Ectodermal cell (in vitro differentiated cells): ENCODE data around the gene AKR1B1.

Source experiments
- H3K27ac ChIP-seq: 2 replicates; pipeline ENCODE4 v1.7.0; 2013; ENCODE audit warnings: mild to moderate bottlenecking, low read depth, low read length; ENCODE audit not compliant: insufficient read depth, poor library complexity, severe bottlenecking
- H3K27me3 ChIP-seq: 2 replicates; pipeline ENCODE4 v1.7.0; 2013; ENCODE audit warnings: mild to moderate bottlenecking, low read length; ENCODE audit not compliant: insufficient read depth, control insufficient read depth, poor library complexity, severe bottlenecking
- H3K36me3 ChIP-seq: one replicate; pipeline ENCODE4 v1.7.0; 2013; ENCODE audit warnings: low read length; ENCODE audit not compliant: control insufficient read depth, insufficient read depth
- H3K4me1 ChIP-seq: one replicate; pipeline ENCODE4 v1.7.0; 2013; ENCODE audit warnings: low read length; ENCODE audit not compliant: control insufficient read depth, insufficient read depth
- H3K4me3 ChIP-seq: 2 replicates; pipeline ENCODE4 v1.7.0; 2013; ENCODE audit warnings: low read depth, low read length, control low read depth; ENCODE audit not compliant: insufficient read depth
- H3K9me3 ChIP-seq: 2 replicates; pipeline ENCODE4 v1.7.0; 2013; ENCODE audit warnings: mild to moderate bottlenecking, low read length, moderate library complexity; ENCODE audit not compliant: control insufficient read depth
- WGBS, 2 experiments: methylation state at CpG; one replicate each; pipeline ENCODE4 v1.1.7; 2013; ENCODE audit warnings: missing lambda C conversion rate in 2 of 2; 5-methylcytosine and 5-hydroxymethylcytosine counted together

The AKR1B1 gene

GRCh38 chr7:134457210-134457609 lies 1.7 kb downstream of the AKR1B1 start:
- Histone ChIP-seq H3K4me1 (peaks cover 7% of the 10 kb centered on the region), H3K27me3 (peaks cover 8% of the 10 kb centered on the region), H3K9me3 (no peaks in the 10 kb centered on the region), H3K4me3 (no peak overlapping the region), H3K27ac (no peak overlapping the region), H3K36me3 (no peaks in the 10 kb centered on the region)
- WGBS, 2 experiments, result 98 to 100% methylated on average over 2 of the region's 2 CpGs

DNA sequence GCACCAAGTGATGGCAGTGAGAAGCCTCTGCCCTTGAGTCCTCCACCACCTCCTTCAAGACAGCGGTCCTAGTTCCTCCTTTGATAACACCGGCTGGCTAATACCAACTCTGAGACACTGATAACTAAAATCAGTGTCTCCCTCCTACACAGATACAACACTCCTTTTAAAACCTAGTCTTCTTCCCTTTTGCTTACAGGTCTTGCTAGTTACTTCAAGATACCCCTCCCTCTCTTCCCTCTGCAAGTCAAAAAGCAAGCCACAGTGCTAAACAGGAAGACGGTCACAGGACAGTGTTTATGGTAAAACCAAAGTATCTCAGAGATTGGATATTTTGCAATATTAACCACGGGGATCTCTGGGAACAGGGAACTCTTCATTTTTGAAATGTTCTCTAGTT lies 4.6 kb downstream of the AKR1B1 start:
- Histone ChIP-seq H3K36me3 (peaks cover 6% of the 10 kb centered on the region), H3K4me3 (no peak overlapping the region), H3K9me3 (no peaks in the 10 kb centered on the region), H3K4me1 (peaks cover 7% of the 10 kb centered on the region), H3K27me3 (no peaks in the 10 kb centered on the region), H3K27ac (no peak overlapping the region)
- 95 to 97% methylated on average over 4 of the region's 4 CpGs for WGBS, 2 experiments

GRCh38 chr7:134453518-134453917 lies 5.4 kb downstream of the AKR1B1 start:
- Histone ChIP-seq H3K4me3 (no peak overlapping the region), H3K36me3 (peaks cover 6% of the 10 kb centered on the region)

DNA sequence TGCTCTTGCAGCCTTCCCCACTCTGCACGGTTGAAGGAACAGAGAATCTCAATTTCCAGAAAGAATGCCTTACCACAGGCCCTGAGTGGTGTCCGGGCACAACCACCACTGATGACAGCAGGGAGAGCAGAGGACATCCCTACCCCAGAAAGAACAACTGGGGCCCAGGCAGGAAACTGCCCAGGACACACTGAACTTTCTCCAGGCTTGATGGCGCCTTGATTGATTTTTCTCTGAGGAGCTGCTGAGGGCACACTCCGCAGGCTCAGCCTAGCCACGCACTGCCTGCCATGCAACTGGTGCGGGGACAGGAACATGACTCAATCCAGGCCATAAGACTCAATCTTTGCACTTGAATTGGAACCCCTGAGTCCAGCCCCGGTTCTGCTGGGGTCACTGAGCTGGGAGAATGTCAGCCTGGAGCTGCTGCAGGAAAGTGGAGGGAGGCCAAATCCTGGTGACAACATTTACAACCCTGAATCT lies 5.9 kb downstream of the AKR1B1 start:
- H3K27me3 ChIP-seq, result no peaks in the 10 kb centered on the region
- H3K27ac ChIP-seq, result no peak overlapping the region
- WGBS, 2 experiments, result 92 to 93% methylated on average over 7 of the region's 7 CpGs
- H3K9me3 ChIP-seq, result no peaks in the 10 kb centered on the region
- H3K36me3 ChIP-seq, result peaks cover 6% of the 10 kb centered on the region
- H3K4me3 ChIP-seq, result no peak overlapping the region
- H3K4me1 ChIP-seq, result peaks cover 7% of the 10 kb centered on the region

More at GRCh38 chr7:134453518-134453917, 5.4 kb downstream of the AKR1B1 start:
- Histone ChIP-seq H3K4me1 (peaks cover 7% of the 10 kb centered on the region), H3K9me3 (no peaks in the 10 kb centered on the region), H3K27ac (no peak overlapping the region), H3K27me3 (no peaks in the 10 kb centered on the region)
- WGBS, 2 experiments, result 95 to 97% methylated on average over 5 of the region's 5 CpGs

GRCh38 chr7:134452419-134452838 lies 6.5 kb downstream of the AKR1B1 start:
- Histone ChIP-seq H3K36me3 (peaks cover 12% of the 10 kb centered on the region), H3K4me1 (peaks cover 7% of the 10 kb centered on the region), H3K27ac (no peak overlapping the region), H3K27me3 (no peaks in the 10 kb centered on the region), H3K4me3 (no peak overlapping the region), H3K9me3 (no peaks in the 10 kb centered on the region)
- 87 to 92% methylated on average over 5 of the region's 5 CpGs for WGBS, 2 experiments

DNA sequence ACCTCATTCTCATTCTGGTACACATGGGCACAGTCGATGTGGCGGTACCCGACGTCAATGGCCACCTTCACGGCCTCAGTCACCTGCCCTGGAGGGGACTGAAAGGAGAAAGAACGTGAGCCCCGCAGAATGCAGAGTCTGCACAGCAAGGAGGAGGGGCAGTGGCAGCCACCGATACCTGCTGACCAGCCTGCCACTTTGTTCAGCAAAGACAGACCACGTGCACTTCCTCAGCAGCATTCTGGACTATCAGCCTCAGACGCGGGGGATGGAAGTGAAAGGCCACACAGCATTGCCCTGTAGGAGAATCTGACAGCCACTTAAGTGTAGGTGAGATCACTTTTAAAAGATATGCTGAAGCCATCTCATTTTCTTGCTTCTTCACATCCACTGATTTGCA lies 7.2 kb downstream of the AKR1B1 start:
- Histone ChIP-seq H3K27ac (no peak overlapping the region), H3K36me3 (peaks cover 20% of the 10 kb centered on the region), H3K4me3 (no peak overlapping the region), H3K4me1 (peaks cover 7% of the 10 kb centered on the region), H3K9me3 (no peaks in the 10 kb centered on the region), H3K27me3 (no peaks in the 10 kb centered on the region)
- 94 to 96% methylated on average over 11 of the region's 11 CpGs for WGBS, 2 experiments

DNA sequence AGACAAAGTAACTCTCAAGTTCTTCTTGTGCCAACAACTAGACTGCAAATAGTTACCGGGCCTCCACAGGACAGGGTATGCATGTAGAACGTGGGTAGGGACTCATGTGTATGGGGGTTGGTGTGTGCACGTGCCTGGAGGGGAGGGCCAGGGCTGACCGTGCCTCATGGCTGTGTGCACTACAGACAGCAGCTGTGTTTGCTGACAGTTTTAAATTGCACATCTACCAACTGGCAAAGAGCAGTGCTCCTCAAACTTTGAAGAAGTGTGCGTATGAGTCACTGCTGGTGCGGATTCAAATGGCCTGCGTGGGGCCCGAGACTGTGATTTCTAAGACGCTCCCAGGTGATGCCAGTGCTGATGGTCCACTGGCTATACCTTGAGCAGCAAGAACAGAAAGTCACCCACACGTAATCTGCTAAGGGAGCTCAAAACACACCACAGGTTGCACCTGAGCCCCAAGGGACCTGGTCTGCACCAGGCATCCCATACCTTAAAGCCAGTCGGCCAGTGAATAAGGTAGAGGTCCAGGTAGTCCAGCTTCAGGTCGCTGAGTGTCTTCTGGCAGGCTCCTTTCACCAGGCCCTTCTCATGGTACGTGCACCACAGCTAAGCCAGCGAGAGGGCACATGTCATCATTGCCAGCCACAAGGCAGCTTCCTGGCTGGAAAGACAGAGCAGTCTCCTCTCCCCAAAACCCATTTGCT lies 8.5 kb downstream of the AKR1B1 start:
- Histone ChIP-seq H3K27me3 (no peaks in the 10 kb centered on the region), H3K4me1 (peaks cover 7% of the 10 kb centered on the region), H3K4me3 (no peak overlapping the region), H3K27ac (no peak overlapping the region), H3K9me3 (no peaks in the 10 kb centered on the region), H3K36me3 (peaks cover 23% of the 10 kb centered on the region)
- WGBS, 2 experiments, result 94 to 95% methylated on average over 14 of the region's 14 CpGs

DNA sequence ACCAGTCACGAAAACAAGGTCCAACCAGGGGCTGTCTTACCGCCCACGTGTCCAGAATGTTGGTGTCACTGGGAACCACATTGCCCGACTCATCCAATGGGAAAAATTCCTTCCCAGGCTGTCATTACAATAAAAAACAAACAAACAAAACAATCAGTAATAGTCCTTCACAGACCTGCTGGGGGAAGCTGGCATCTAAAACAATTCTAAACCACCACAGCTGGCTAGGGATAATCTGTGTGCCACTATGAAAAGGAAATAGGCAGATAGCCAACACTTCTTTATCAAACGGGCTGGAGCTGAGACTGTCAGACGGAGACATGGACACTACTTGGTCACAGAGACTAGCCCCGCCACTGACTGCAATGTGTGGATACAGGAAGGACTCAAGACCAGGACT lies 9.2 kb downstream of the AKR1B1 start:
- H3K27me3 ChIP-seq, result no peaks in the 10 kb centered on the region
- H3K36me3 ChIP-seq, result peaks cover 30% of the 10 kb centered on the region
- H3K4me1 ChIP-seq, result peaks cover 7% of the 10 kb centered on the region
- no peak overlapping the region for H3K27ac ChIP-seq
- WGBS, 2 experiments, result 91 to 94% methylated on average over 7 of the region's 7 CpGs
- no peaks in the 10 kb centered on the region for H3K9me3 ChIP-seq
- no peak overlapping the region for H3K4me3 ChIP-seq

GRCh38 chr7:134448356-134449229 lies 10.3 kb downstream of the AKR1B1 start:
- 92 to 94% methylated on average over 11 of the region's 11 CpGs for WGBS, 2 experiments
- peaks cover 37% of the 10 kb centered on the region for H3K36me3 ChIP-seq
- H3K9me3 ChIP-seq, result no peaks in the 10 kb centered on the region
- H3K27ac ChIP-seq, result no peak overlapping the region
- no peak overlapping the region for H3K4me3 ChIP-seq
- H3K27me3 ChIP-seq, result no peaks in the 10 kb centered on the region
- H3K4me1 ChIP-seq, result peaks cover 7% of the 10 kb centered on the region

DNA sequence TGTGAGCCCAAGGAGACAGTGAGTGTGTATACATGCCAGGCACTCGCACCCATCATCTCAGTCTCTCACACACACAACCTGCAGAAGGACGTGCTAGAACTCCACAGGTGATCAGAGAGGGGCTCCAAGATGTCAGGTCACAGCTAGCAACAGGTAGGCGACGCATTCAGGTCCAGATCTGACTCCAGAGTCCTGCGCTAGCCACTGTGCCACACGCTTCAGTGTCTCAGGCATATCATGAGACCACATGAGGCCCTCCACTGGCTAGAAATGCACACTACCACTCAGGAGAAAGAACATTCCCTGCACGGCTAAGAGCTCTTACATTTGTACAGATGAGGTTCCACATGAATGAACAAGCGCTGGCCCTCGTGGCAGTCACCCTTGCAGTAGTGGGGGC lies 11.5 kb downstream of the AKR1B1 start:
- peaks cover 42% of the 10 kb centered on the region for H3K36me3 ChIP-seq
- no peak overlapping the region for H3K27ac ChIP-seq
- H3K4me3 ChIP-seq, result no peak overlapping the region
- 92 to 95% methylated on average over 9 of the region's 9 CpGs for whole genome bisulfite sequencing, 2 experiments
- H3K4me1 ChIP-seq, result no peaks in the 10 kb centered on the region
- no peaks in the 10 kb centered on the region for H3K9me3 ChIP-seq
- no peaks in the 10 kb centered on the region for H3K27me3 ChIP-seq
